Lung (tissue), 12 donors: ENCODE measurements around the gene FAAP20. TPM values are rescaled to one million over a fixed set of nuclear protein-coding genes. Genes with fewer than 3 reads are reported as not detected.

ENCODE experiments used
- ATAC-seq: fragments of 200-7000 bp; cut with Tn5 transposase; one replicate; pipeline ENCODE4 v1.9.1; 2020; ENCODE audit warnings: moderate number of reproducible peaks; ENCODE audit not compliant: insufficient read depth, low FRiP score
- DNase-seq, 3 donors: peaks; one replicate each; pipeline ENCODE4 v3.0.0-alpha.2; 2013 to 2017
- H3K27ac ChIP-seq, 2 donors: one replicate each; pipeline ENCODE4 v1.5.1; 2013; ENCODE audit warnings: mild to moderate bottlenecking in 2 of 2, moderate library complexity in 2 of 2, control low read depth in 1 of 2, inconsistent platforms in 1 of 2, low read depth in 1 of 2, low read length in 1 of 2
- H3K27me3 ChIP-seq, 3 donors: one replicate each; pipeline ENCODE4 v1.5.1; 2013; ENCODE audit warnings: low read length in 2 of 3; ENCODE audit not compliant: control insufficient read depth in 3 of 3, insufficient read depth in 3 of 3
- H3K36me3 ChIP-seq, 4 donors: one replicate each; pipeline ENCODE4 v1.5.1; 2013; ENCODE audit warnings: low read length in 4 of 4, mild to moderate bottlenecking in 1 of 4, moderate library complexity in 1 of 4; ENCODE audit not compliant: control insufficient read depth in 4 of 4, insufficient read depth in 4 of 4
- H3K4me1 ChIP-seq, 5 donors: one replicate each; pipeline ENCODE4 v1.5.1; 2013; ENCODE audit warnings: low read length in 5 of 5, mild to moderate bottlenecking in 2 of 5, moderate library complexity in 1 of 5; ENCODE audit not compliant: control insufficient read depth in 5 of 5, insufficient read depth in 5 of 5
- H3K4me3 ChIP-seq: one replicate; pipeline ENCODE4 v1.5.1; 2013; ENCODE audit warnings: mild to moderate bottlenecking, control low read depth, moderate library complexity
- H3K9ac ChIP-seq, 2 donors: one replicate each; pipeline ENCODE4 v1.5.1; 2013; ENCODE audit warnings: low read length in 2 of 2, control low read depth in 1 of 2; ENCODE audit not compliant: insufficient read depth in 1 of 2
- H3K9me3 ChIP-seq, 4 donors: one replicate each; pipeline ENCODE4 v1.5.1; 2013; ENCODE audit warnings: low read length in 3 of 4, mild to moderate bottlenecking in 1 of 4, moderate library complexity in 1 of 4; ENCODE audit not compliant: control insufficient read depth in 4 of 4, insufficient read depth in 3 of 4
- CTCF ChIP-seq: IDR thresholded peaks from 2 replicates; pipeline ENCODE4 v1.5.1; 2012; ENCODE audit warnings: mild to moderate bottlenecking; ENCODE audit errors: control extremely low read depth, extremely low read depth
- WGBS, 2 donors: extraction: QIAGEN DNeasy Blood & Tissue Kit; methylation state at CpG; one replicate each; pipeline ENCODE4 v1.1.7; 2013; 5-methylcytosine and 5-hydroxymethylcytosine counted together
- polyA plus RNA-seq, 2 donors: library from polyadenylated mRNA; stranded (reverse); fragments of 200-250 nt; gene quantifications; one replicate each; pipeline ENCODE4 v1.2.1, GENCODE V29; 2013
- total RNA-seq, 2 donors: library from RNA; depleted of rRNA in 1 of 2; stranded (reverse); fragments of >200 nt in 1 of 2; gene quantifications; one replicate each; pipeline ENCODE4 v1.2.1, GENCODE V29; 2014 to 2021
- donor health status: control.
- donor health status: control.
- donor health status: Bipolar disorder and iron deficiency.
- donor health status: healthy.
- donor health status: DM: yes; HTN: yes; CAD: no.

FAAP20 gene
- total and polyA plus RNA-seq, 4 donors = 16.8 to 87.9 (median 68.4) TPM

GRCh38 chr1:2196901-2197638 lies 2.5 kb upstream of the FAAP20 start:
- 87 to 90% methylated on average over 17 of the region's 17 CpGs for WGBS, 2 donors
- H3K36me3 ChIP-seq = no peaks in the 10 kb centered on the region

GRCh38 chr1:2195785-2196184 lies 1.2 kb upstream of the FAAP20 start:
- ATAC-seq = no peak
- Histone ChIP-seq H3K36me3 (no peaks in the 10 kb centered on the region), H3K27ac (peak overlapping the region in 1 of 2 donors; percentile 63), H3K9ac (no peak overlapping the region), H3K4me3 (no peak overlapping the region), H3K27me3 (no peaks in the 10 kb centered on the region), H3K4me1 (peaks cover 5 to 57% (median 18%) of the 10 kb centered on the region in 5 donors), H3K9me3 (no peaks in the 10 kb centered on the region)
- WGBS, 2 donors = 77 to 85% methylated on average over 11 of the region's 11 CpGs
- TF ChIP-seq CTCF = no peak
- no peak for DNase-seq

More at GRCh38 chr1:2196901-2197638, 2.5 kb upstream of the FAAP20 start:
- Histone ChIP-seq H3K4me1 (peaks cover 0 to 49% (median 16%) of the 10 kb centered on the region in 5 donors), H3K9me3 (no peaks in the 10 kb centered on the region), H3K27ac (peak overlapping the region in 1 of 2 donors; percentile 5), H3K27me3 (no peaks in the 10 kb centered on the region), H3K9ac (no peak overlapping the region), H3K4me3 (no peak overlapping the region)
- no peak for ATAC-seq
- DNase-seq = no peak
- no peak for TF ChIP-seq CTCF

- peak overlapping the region; percentile 30 for H3K4me3 ChIP-seq
- peak overlapping the region in 1 of 2 donors; percentile 26 for H3K9ac ChIP-seq
- WGBS, 2 donors = 1 to 2% methylated on average over 35 of the region's 35 CpGs
- ATAC-seq (peak; percentile 74), DNase-seq (peak; percentile 91 to 92 (median 92))
- no peaks in the 10 kb centered on the region for H3K9me3 ChIP-seq
- H3K36me3 ChIP-seq = no peaks in the 10 kb centered on the region
- peaks cover 6 to 58% (median 25%) of the 10 kb centered on the region in 5 donors for H3K4me1 ChIP-seq
- peak overlapping the region; percentile 63 to 94 for H3K27ac ChIP-seq
- H3K27me3 ChIP-seq = no peaks in the 10 kb centered on the region
- peak; percentile 84 for TF ChIP-seq CTCF
These were observed 514 bp upstream of the FAAP20 start for GRCh38 chr1:2194898-2195673.
